Bronchial epithelial cell (primary cell): Measurements from ENCODE around the gene INPPL1. TPM values are rescaled to one million over a fixed set of nuclear protein-coding genes. Genes with fewer than 3 reads are reported as not detected.
A peak's percentile ranks its signal among the peaks of the same experiment; 100 is the strongest.
"Not testable (repeated sequence)": the region's sequence is repeated elsewhere in the genome, so short reads cannot be mapped to it uniquely, and the experiment has no call there.

Source experiments
- DNase-seq: peaks from one replicate; pipeline ENCODE4 v3.0.0-alpha.2; 2010; ENCODE audit warnings: low read depth
- FAIRE-seq: peaks from 2 replicates; lab custom pipeline; 2011; peaks lifted over from hg19 to GRCh38; lab: Jason Lieb, UNC
- H3K27me3 ChIP-seq: 2 replicates; pipeline ENCODE4 v1.5.1; 2011; ENCODE audit warnings: low read length; ENCODE audit not compliant: control insufficient read depth, insufficient read depth
- H3K36me3 ChIP-seq: 2 replicates; pipeline ENCODE4 v1.5.1; 2011; ENCODE audit warnings: low read length; ENCODE audit not compliant: control insufficient read depth, insufficient read depth
- H3K4me3 ChIP-seq: 2 replicates; pipeline ENCODE4 v1.5.1; 2011; ENCODE audit warnings: mild to moderate bottlenecking, low read depth, low read length, control low read depth
- CTCF ChIP-seq: IDR thresholded peaks from 2 replicates; pipeline ENCODE4 v1.5.1; 2011; ENCODE audit warnings: mild to moderate bottlenecking, moderate library complexity, low read length, control low read depth, inconsistent platforms; ENCODE audit not compliant: insufficient read depth, severe bottlenecking
- total RNA-seq: library from RNA; depleted of rRNA; stranded (reverse); fragments of >200 nt; gene quantifications from 2 replicates; pipeline ENCODE4 v1.2.1, GENCODE V29; 2014

The INPPL1 gene
- total RNA-seq, 1 donor from 2014 or later = 12.6 TPM

DNA sequence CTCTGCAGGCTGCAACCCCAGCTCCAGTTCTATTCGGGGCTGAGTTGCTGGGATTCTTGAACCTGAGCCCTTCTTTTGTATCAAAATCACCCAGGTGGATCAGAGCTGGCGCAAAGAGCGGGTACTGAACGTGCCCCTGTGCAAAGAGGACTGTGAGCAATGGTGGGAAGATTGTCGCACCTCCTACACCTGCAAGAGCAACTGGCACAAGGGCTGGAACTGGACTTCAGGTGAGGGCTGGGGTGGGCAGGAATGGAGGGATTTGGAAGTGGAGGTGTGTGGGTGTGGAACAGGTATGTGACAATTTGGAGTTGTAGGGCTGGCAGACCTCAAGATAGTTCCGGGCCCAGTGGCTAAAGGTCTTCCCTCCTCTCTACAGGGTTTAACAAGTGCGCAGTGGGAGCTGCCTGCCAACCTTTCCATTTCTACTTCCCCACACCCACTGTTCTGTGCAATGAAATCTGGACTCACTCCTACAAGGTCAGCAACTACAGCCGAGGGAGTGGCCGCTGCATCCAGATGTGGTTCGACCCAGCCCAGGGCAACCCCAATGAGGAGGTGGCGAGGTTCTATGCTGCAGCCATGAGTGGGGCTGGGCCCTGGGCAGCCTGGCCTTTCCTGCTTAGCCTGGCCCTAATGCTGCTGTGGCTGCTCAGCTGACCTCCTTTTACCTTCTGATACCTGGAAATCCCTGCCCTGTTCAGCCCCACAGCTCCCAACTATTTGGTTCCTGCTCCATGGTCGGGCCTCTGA is 28.9 kb upstream of the INPPL1 start:
- no peak for TF ChIP-seq CTCF
- FAIRE-seq (no peak), DNase-seq (no peak)
- no peak overlapping the region for H3K4me3 ChIP-seq
- no peaks in the 10 kb centered on the region for H3K36me3 ChIP-seq
- H3K27me3 ChIP-seq = no peaks in the 10 kb centered on the region

DNA sequence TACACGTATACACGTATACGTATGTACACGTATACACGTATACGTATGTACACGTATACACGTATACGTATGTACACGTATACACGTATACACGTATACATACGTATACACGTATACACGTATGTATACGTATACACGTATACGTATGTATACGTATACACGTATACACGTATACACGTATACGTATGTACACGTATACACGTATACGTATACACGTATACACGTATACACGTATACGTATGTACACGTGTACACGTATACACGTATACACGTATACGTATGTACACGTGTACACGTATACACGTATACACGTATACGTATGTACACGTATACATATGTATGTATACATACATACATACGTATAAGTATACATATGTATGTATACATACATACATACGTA is 23.1 kb upstream of the INPPL1 start:
- FAIRE-seq = peak; percentile 55
- not testable (repeated sequence) for H3K27me3 ChIP-seq, DNase-seq, H3K36me3 ChIP-seq, H3K4me3 ChIP-seq

- DNase-seq = no peak
- Histone ChIP-seq H3K36me3 (no peaks in the 10 kb centered on the region), H3K27me3 (no peaks in the 10 kb centered on the region), H3K4me3 (no peak overlapping the region)
- no peak for TF ChIP-seq CTCF
- no peak for FAIRE-seq
Measured at GRCh38 chr11:72202571-72202970, 22.0 kb upstream of the INPPL1 start.

DNA sequence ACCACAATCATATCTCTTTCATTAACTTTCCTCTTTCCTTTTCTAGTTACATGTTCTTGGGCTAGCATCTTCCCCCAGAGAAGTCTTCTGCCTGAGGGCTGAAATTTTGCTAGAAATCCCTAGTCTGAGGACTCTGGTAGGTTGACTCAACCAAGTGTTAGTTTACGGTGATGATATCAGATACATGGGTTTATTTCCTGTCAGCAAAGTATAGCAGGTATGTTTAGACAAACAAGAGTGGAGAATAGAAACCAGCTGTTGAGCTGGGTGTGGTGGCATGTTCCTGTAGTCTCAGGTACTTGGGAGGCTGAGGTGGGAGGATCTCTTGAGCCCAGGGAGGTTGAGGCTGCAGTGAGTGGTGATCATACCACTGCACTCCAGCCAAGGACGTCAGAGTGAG is 21.4 kb upstream of the INPPL1 start:
- TF ChIP-seq CTCF = no peak
- Histone ChIP-seq H3K36me3 (no peaks in the 10 kb centered on the region), H3K27me3 (no peaks in the 10 kb centered on the region), H3K4me3 (no peak overlapping the region)
- DNase-seq = peak; percentile 55
- FAIRE-seq = no peak

DNA sequence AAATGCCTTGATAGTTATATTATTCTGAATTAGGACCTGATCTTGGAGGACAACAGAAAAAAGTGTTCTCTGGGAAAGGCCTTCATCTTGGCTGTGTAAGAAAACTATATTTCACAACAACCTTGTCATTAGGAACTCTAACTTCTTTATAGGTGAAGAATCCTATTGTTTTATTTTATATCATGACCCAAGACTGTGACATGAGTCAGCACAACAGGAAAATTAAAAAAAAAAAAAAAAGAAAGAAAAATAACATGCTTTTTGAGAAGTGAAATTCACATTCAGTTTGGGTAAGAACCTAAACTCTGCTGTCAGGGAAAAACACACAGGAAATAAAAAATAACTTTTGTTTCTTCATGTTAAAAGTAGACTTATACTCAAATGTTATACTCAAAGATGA is 19.7 kb upstream of the INPPL1 start:
- FAIRE-seq (no peak), DNase-seq (no peak)
- H3K36me3 ChIP-seq = no peaks in the 10 kb centered on the region
- TF ChIP-seq CTCF = no peak
- H3K4me3 ChIP-seq = no peak overlapping the region
- H3K27me3 ChIP-seq = no peaks in the 10 kb centered on the region

GRCh38 chr11:72206794-72207193 is 17.8 kb upstream of the INPPL1 start:
- not testable (repeated sequence) for DNase-seq, FAIRE-seq, H3K36me3 ChIP-seq, H3K4me3 ChIP-seq, H3K27me3 ChIP-seq

GRCh38 chr11:72208281-72208680 is 16.3 kb upstream of the INPPL1 start:
- FAIRE-seq = no peak
- no peak for TF ChIP-seq CTCF
- DNase-seq = no peak
- H3K4me3 ChIP-seq = no peak overlapping the region
- H3K36me3 ChIP-seq = no peaks in the 10 kb centered on the region
- no peaks in the 10 kb centered on the region for H3K27me3 ChIP-seq
